ENCODE measurements around the gene MAN1C1.

The MAN1C1 gene

GRCh38 chr1:25798666-25799351, 182.2 kb downstream of the MAN1C1 start:
- no peak for DNase-seq (ENCODE audit: low read depth in 2 of 3, low spot score in 2 of 3)

DNA sequence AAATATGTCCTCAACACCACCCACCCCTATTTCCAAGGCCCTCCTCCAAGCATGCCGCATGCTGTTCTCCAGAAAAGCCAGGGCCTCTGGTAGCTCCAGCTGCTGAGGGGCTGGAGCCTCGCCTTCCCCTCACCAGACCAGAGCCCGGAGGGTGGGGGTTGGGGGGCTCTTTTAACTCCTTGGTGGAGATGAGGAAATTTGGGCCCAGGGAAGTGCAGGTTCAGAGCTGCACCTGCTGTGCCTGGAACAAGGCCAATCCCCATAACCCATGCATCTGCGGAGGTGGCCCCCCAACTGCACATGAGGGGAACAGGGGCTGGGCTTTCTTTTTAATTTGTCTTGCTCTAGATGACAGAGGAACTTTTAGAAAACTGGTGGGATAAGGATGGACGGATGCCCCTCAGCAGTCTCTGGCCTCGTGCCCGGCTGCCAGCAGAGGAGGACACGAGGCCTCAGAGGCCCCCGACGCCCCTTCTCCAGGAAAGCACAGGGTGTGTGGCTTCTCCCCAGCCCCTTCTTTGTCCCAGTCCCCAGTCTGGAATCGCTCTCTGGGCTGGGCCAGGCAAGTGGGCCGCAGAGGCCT, 182.9 kb downstream of the MAN1C1 start:
- no peak for DNase-seq (ENCODE audit: low read depth in 2 of 3, low spot score in 2 of 3)

DNA sequence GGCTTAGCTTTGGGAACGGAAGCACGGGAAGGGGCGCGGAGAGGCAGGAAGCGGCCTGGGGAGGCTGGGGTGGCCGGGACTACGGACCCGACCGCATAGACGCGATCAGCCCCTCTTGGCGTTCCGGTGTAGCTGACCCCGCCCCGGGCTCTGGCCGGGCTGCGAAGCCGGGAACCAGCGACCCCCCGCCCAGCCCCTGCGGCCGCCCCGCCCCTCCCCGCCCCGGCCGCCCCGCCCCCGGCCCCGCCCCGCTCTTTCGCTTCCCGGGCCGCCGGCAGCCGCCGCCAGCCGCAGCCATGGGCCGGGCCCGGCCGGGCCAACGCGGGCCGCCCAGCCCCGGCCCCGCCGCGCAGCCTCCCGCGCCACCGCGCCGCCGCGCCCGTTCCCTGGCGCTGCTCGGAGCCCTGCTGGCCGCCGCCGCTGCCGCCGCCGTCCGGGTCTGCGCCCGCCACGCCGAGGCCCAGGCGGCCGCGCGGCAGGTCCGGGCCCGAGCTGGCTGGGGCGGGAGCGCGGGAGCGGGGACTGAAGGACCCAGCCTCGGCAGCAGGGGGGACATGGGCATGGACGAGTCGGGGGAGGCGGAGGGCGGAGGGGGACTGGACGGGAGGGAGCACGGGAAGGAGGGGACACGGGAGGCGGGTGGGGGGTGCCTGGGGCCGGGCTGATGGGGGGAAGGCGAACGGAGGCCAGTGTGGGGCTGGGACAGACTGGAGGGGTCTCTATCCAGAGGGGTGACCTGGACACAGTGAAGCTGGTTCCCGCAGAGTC, 183.5 kb downstream of the MAN1C1 start, which contains the start of gene SELENON:
TSS of gene SELENON (plus strand) at position 259 of the 768 bp plus-strand sequence. CDS start at position 297, 38 bp downstream.
- no peak for DNase-seq (ENCODE audit: low read depth in 2 of 3, low spot score in 2 of 3)

GRCh38 chr1:25800703-25801377, 184.2 kb downstream of the MAN1C1 start:
- no peak for DNase-seq (ENCODE audit: low read depth in 2 of 3, low spot score in 2 of 3)

DNA sequence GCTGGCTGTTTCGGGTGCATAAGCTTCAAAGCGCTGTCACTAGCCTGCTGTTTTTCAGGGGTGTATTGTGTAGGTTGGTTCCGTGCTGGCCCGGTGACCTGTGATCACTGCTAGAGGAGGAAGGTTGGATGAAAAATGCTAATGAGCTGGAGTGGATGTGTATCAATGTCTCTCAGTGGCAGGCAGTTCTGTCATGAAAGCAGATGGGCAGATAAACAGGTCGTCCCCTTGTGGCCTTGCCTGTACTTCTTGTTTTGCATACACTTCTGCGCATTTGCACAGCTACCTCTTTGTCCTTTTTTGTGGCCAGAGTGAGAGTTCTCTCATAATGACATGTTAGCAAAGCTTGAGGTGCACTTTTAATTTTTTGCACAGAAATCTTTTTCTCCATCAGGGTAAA, 186.3 kb downstream of the MAN1C1 start:
- no peak for DNase-seq (ENCODE audit: low read depth in 2 of 3, low spot score in 2 of 3)

- DNase-seq (ENCODE audit: low read depth in 2 of 3, low spot score in 2 of 3) = no peak
Observed at GRCh38 chr1:25803368-25803767, 186.8 kb downstream of the MAN1C1 start.

DNA sequence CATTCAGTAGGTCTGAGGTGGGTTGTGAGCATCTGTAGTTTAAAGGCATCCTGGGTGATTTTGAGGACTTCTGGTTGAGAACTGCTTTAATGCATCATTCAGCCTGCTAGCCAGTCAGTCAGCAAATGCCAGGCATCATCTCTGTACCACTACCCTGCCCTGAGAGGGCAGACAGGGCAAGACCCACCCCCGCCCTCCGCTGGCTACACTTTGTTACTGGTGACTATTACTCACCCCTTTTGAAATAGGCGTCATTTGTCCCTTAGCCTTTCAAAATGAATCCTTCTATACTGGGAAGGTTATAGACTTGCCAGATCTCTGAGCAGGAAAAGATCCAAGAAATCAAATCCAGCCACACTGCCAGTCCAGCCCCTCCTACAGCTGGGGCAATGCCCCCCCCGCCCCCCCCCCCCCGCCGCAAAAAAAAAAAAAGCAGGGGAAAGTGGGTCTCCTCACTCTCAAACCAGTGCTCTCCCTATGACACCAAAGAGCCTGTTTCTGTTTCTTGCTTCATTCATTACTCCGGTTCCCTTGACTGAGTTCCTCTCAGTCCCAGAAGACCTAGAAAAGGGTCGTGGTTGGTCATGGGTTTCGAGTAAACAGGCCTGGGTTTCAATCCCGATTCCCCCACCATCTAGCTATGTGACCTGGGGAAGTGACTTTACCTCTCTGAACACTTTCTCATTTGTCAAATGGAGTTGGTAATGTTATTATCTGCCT, 187.8 kb downstream of the MAN1C1 start:
- DNase-seq (ENCODE audit: low read depth in 2 of 3, low spot score in 2 of 3) = no peak

DNA sequence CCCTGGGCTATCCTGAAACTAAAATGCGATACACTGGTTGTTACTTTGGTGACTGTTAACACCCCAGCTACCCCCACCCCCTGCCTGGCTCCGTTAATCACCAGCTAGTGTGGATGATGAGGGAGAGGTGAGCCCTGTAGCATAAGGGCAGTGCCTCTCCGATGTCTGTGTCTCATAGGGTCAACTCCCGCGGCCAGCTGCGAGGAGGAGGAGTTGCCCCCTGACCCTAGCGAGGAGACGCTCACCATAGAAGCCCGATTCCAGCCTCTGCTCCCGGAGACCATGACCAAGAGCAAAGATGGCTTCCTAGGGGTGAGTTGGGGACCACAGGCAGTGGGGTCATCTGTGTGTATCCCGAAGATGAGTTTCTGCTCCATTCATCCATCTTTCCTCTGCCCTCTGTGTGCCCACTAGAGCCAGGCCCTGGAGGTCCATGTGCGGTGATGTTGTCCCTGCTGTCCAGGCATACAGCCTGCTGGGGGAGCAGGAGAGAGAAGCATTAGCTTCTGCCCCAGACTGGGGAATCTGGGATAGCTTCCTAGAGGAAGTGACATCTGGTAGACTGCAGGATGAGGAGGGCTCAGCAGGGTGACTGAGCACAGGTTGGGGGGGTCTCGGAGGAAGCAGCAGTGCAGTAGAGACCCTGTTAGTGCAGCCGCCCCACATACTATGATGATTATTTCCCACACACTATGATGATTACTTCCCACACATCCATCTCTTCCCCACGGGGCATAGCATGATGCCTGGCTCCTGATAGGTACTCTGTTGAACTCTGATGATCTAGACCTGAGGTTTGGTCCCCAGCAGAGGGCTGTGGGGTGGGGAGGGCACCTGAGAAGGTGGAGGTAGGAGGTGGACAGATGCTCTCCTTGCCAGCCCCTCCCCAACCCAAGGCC, 188.6 kb downstream of the MAN1C1 start:
- no peak for DNase-seq (ENCODE audit: low read depth in 2 of 3, low spot score in 2 of 3)

DNA sequence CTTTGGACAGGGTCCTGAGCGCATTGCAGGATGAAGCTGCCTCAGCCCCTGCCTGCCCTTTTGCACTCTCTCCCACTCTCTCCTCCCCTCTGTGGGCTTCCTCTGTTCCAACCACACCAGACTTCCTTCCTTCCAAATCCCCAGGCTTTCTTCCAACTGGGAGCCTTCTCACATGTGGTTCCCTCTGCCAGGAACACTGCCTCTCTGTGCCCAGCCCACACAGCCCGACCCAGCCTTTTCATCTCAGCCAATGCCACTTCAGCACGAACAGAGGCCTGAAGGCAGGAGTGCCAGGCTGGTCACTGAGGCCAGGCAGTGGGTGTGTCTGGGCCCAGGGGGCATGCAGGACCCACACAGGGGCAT, 189.3 kb downstream of the MAN1C1 start:
- no peak for DNase-seq (ENCODE audit: low read depth in 2 of 3, low spot score in 2 of 3)

GRCh38 chr1:25806418-25806817, 189.8 kb downstream of the MAN1C1 start:
- no peak for DNase-seq (ENCODE audit: low read depth in 2 of 3, low spot score in 2 of 3)

DNA sequence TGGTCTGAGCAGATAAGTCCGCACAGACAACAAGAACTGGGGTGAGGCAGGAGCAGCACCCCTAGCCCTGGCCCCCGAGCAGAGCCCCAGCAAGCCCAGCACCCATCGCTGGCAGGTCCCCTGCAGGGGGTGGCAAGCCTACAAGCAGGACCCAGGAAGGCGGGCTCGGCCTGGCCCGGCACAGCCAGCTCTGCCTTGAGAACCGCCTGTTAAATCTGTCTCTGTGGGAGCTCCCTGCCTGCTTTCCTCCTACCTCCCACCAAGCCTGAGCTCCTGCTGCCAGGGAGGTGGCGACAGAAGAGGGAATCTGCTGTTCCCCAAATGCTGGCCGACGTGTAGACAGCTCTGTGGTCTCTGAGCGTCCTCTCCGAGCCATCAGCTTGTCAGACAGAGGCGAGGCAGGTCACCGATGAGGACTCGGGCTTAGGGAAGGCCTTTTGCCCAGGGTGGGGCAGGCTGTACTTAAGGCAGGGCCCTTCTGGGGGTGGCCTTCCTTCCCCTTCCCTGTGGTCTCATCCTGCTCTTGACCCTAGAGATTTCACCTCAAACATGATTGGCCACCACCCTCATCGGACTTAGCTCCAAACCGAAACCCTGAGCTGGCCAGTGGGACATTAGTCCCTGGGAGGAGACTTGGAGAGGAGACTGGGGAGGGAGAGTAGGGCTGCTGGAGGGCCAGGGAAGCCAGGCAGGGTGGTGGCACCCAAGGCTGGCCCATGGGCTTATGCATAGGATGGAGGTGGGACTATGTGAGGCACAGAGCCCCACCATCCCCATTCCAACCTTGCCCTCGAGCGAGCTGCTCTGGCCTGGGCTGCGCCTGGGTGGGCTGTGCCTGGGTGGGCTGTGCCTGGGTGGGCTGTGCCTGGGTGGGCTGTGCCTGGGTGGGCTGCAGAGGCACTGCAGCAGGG, 191.1 kb downstream of the MAN1C1 start:
- DNase-seq (ENCODE audit: low read depth in 2 of 3, low spot score in 2 of 3) = no peak

DNA sequence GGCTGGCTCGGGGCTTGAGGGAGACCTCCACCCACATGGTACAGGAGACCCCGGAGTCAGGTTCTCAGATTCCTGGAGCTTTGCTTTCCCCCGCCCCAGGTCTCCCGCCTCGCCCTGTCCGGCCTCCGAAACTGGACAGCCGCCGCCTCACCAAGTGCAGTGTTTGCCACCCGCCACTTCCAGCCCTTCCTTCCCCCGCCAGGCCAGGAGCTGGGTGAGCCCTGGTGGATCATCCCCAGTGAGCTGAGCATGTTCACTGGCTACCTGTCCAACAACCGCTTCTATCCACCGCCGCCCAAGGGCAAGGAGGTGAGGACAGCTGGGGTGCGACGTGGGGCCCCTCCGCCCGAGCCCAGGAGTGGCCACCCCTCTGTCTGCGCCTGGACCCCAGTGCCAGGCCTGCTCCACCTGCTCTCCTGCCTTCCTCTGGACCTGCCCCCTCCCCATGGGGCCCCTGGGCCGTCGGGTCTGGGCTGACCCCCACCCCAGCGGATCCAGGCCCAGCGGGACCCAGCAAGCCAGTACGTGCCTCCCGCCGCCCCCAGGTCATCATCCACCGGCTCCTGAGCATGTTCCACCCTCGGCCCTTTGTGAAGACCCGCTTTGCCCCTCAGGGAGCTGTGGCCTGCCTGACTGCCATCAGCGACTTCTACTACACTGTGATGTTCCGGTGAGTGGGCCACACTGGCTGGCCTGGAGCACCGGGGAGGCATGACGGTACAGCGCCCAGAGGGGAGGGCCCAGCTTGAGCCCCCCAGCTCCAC, 192.1 kb downstream of the MAN1C1 start:
- DNase-seq (ENCODE audit: low read depth in 2 of 3, low spot score in 2 of 3) = no peak

DNA sequence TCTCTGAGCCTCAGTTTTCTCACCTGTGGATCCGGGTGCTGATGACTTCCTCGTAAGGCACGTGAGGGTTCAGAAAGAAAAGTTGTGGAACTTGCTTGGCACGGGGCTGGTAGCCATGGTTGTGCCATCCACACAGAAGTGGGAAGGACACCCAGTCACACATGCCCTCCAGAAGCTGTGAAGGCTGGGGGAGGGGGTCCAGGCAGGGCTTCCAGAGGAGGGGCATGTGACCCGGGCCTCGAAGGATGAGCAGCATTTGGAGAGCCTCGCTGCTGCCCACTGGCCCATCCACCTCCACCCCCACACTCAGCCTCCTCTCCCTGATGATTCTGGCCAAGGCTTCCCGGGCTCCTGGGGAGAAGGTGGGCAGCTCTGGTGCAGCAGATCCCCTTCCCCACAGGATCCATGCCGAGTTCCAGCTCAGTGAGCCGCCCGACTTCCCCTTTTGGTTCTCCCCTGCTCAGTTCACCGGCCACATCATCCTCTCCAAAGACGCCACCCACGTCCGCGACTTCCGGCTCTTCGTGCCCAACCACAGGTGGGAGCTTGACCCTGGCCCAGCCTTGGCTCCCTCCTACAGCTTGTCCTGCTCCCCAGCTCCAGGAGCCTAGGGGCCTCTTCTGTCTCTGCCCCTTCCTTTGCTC, 192.8 kb downstream of the MAN1C1 start:
- DNase-seq (ENCODE audit: low read depth in 2 of 3, low spot score in 2 of 3) = no peak

DNA sequence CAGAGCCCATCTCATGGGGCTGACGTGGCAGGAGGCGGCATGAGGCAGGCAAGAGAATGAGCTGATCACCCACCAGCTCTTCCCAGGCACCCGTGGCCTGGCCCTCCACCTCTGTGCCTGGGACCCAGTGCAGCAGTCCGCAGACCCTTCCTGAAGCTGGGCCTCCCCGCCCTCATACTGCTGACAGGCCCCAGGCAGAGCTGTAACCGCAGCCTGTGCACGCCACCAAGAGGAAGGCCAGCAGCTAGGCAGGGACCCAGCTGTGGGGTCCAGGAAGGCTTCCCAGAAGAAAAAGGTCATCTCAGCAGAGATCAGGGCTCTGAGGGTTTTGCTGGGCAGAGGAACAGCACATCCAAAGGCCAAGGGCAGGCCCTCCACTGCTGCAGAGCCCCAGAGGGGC, 193.3 kb downstream of the MAN1C1 start:
- DNase-seq (ENCODE audit: low read depth in 2 of 3, low spot score in 2 of 3) = no peak

- DNase-seq (ENCODE audit: low read depth in 2 of 3, low spot score in 2 of 3) = peak; percentile 51 to 82 (median 77)
Observed at GRCh38 chr1:25810341-25811299, 194.0 kb downstream of the MAN1C1 start.

- no peak for DNase-seq (ENCODE audit: low read depth in 2 of 3, low spot score in 2 of 3)
Observed at GRCh38 chr1:25811384-25812082, 194.9 kb downstream of the MAN1C1 start.
